HepG2 (cell line): ENCODE measurements around the gene CREB1. TPM values are rescaled to one million over a fixed set of nuclear protein-coding genes. Genes with fewer than 3 reads are reported as not detected.

Experiments used
- CENPBD1 ChIP-seq: sonication (generic); formaldehyde crosslinking; IDR thresholded peaks from 2 replicates; pipeline ENCODE4 v1.8.0; 2022; ENCODE audit warnings: missing genetic modification reagents, low read depth, mild to moderate bottlenecking, borderline replicate concordance
- CSRNP1 ChIP-seq: sonication (generic); formaldehyde crosslinking; IDR thresholded peaks from 2 replicates; pipeline ENCODE4 v1.8.1; 2023; ENCODE audit warnings: mild to moderate bottlenecking, missing genetic modification reagents
- DR1 ChIP-seq: sonication (generic); formaldehyde crosslinking; IDR thresholded peaks from 2 replicates; pipeline ENCODE4 v1.8.0; 2021; ENCODE audit warnings: mild to moderate bottlenecking, missing genetic modification reagents, inconsistent platforms
- ETV5 ChIP-seq: IDR thresholded peaks from 2 replicates; pipeline ENCODE4 v1.6.1; 2018; ENCODE audit warnings: missing biosample characterization, missing genetic modification reagents, inconsistent platforms, borderline replicate concordance
- FOXO4 ChIP-seq: sonication (generic); formaldehyde crosslinking; conservative IDR thresholded peaks from 2 replicates; pipeline ENCODE4 v1.8.1; 2023; ENCODE audit warnings: missing genetic modification reagents
- MEIS1 ChIP-seq: sonication (generic); formaldehyde crosslinking; IDR thresholded peaks from 2 replicates; pipeline ENCODE4 v1.9.0; 2021; ENCODE audit warnings: mild to moderate bottlenecking, missing genetic modification reagents, moderate library complexity, borderline replicate concordance
- MYPOP ChIP-seq: sonication (generic); formaldehyde crosslinking; IDR thresholded peaks from 2 replicates; pipeline ENCODE4 v1.8.1; 2023; ENCODE audit warnings: mild to moderate bottlenecking, moderate library complexity, missing genetic modification reagents
- NPAS2 ChIP-seq: sonication (generic); formaldehyde crosslinking; IDR thresholded peaks from 2 replicates; pipeline ENCODE4 v1.8.0; 2022; ENCODE audit warnings: mild to moderate bottlenecking, missing genetic modification reagents, borderline replicate concordance
- ONECUT2 ChIP-seq: sonication (generic); formaldehyde crosslinking; IDR thresholded peaks from 2 replicates; pipeline ENCODE4 v1.4.0; 2020; ENCODE audit warnings: missing genetic modification reagents
- PTBP1 ChIP-seq: fragments of 200-400 bp; formaldehyde crosslinking; IDR thresholded peaks from 2 replicates; pipeline ENCODE4 v1.6.1; 2018; ENCODE audit warnings: low read length, low read depth; ENCODE audit not compliant: poor library complexity, severe bottlenecking
- RAD21 ChIP-seq: fragments of 450-650 bp; formaldehyde crosslinking; IDR thresholded peaks from 2 replicates; pipeline ENCODE4 v1.5.0; 2020; ENCODE audit warnings: mild to moderate bottlenecking
- RFX3 ChIP-seq: IDR thresholded peaks from 2 replicates; pipeline ENCODE4 v1.6.1; 2016; ENCODE audit warnings: missing biosample characterization, missing genetic modification reagents
- RXRA ChIP-seq: sonication (generic); formaldehyde crosslinking; IDR thresholded peaks from 2 replicates; pipeline ENCODE4 v1.5.1; 2020; ENCODE audit warnings: missing genetic modification reagents
- SALL2 ChIP-seq: sonication (generic); formaldehyde crosslinking; IDR thresholded peaks from 2 replicates; pipeline ENCODE4 v1.8.1; 2023; ENCODE audit warnings: mild to moderate bottlenecking, missing genetic modification reagents, inconsistent platforms
- SNRNP70 ChIP-seq: fragments of 200-400 bp; formaldehyde crosslinking; IDR thresholded peaks from 2 replicates; pipeline ENCODE4 v1.6.1; 2017; ENCODE audit warnings: mild to moderate bottlenecking, low read depth, low read length, moderate library complexity
- ZBTB46 ChIP-seq: sonication (generic); formaldehyde crosslinking; IDR thresholded peaks from 2 replicates; pipeline ENCODE4 v1.4.0; 2020; ENCODE audit warnings: mild to moderate bottlenecking, missing genetic modification reagents, borderline replicate concordance
- ZC3H4 ChIP-seq: sonication (generic); formaldehyde crosslinking; IDR thresholded peaks from 2 replicates; pipeline ENCODE4 v1.4.0; 2020; ENCODE audit warnings: missing genetic modification reagents, borderline replicate concordance
- ZNF253 ChIP-seq: sonication (generic); formaldehyde crosslinking; IDR thresholded peaks from 2 replicates; pipeline ENCODE4 v1.8.0; 2022; ENCODE audit warnings: mild to moderate bottlenecking, missing genetic modification reagents, borderline replicate concordance
- ZNF260 ChIP-seq: sonication (generic); formaldehyde crosslinking; IDR thresholded peaks from 2 replicates; pipeline ENCODE4 v1.4.0; 2020; ENCODE audit warnings: missing genetic modification reagents, low read depth, mild to moderate bottlenecking, borderline replicate concordance
- ZNF296 ChIP-seq: sonication (generic); formaldehyde crosslinking; conservative IDR thresholded peaks from 2 replicates; pipeline ENCODE4 v1.5.0; 2020; ENCODE audit warnings: mild to moderate bottlenecking, missing genetic modification reagents
- ZNF331 ChIP-seq: sonication (generic); formaldehyde crosslinking; IDR thresholded peaks from 2 replicates; pipeline ENCODE4 v1.4.0; 2020; ENCODE audit warnings: missing genetic modification reagents
- ZNF777 ChIP-seq: sonication (generic); formaldehyde crosslinking; IDR thresholded peaks from 2 replicates; pipeline ENCODE4 v1.4.0; 2020; ENCODE audit warnings: missing genetic modification reagents
- polyA plus RNA-seq, 8 experiments: library from polyadenylated mRNA; depleted of rRNA in 3 of 8; stranded (reverse) in 7 of 8; unstranded in 1 of 8; fragments of >200 nt; fragmentation: Illumina TruSeq in 4 of 8; extraction: Trizol in 4 of 8; gene quantifications; 2 replicates each; pipeline versions ENCODE4 v1.2.1 to v1.2.3, GENCODE V29; 2011 to 2016; ENCODE audit warnings: low read depth in 4 of 8, missing spikeins in 1 of 8, mixed read lengths in 1 of 8; ENCODE audit not compliant: insufficient read depth in 1 of 8
- total RNA-seq, 5 experiments: library from RNA; depleted of rRNA; stranded (reverse); fragments of >200 nt; fragmentation: Illumina TruSeq; extraction: Trizol; gene quantifications; 2 replicates each; pipeline ENCODE4 v1.2.3, GENCODE V29; 2016; ENCODE audit warnings: low read depth in 1 of 5

CREB1 gene
- total and polyA plus RNA-seq, 2 of the 13 experiments (the other 11 are each of a cell fraction or from before 2014, with no cell fraction given): 51.8 to 51.9 TPM

GRCh38 chr2:207625014-207625907 lies 95.5 kb downstream of the CREB1 start, which contains the start of gene METTL21A (continued):
- TF ChIP-seq DR1 (CRISPR knock-in tag) (no peak; the same call in none of the 2 replicates), MYPOP (CRISPR knock-in tag) (peak; percentile 68), RAD21 (CRISPR knock-in tag) (peak; percentile 69), PTBP1 (no peak), SALL2 (CRISPR knock-in tag) (peak; percentile 95), CENPBD1 (CRISPR knock-in tag) (peak; percentile 91; the same call in 1 of the 2 replicates), ZBTB46 (no peak; the same call in 1 of the 2 replicates), RFX3 (CRISPR knock-in tag) (no peak), ZNF260 (0 out of 2 replicates have a peak, but pooled peaks have one; percentile 56), NPAS2 (CRISPR knock-in tag) (no peak), ETV5 (CRISPR knock-in tag) (peak; percentile 94), ZNF777 (CRISPR knock-in tag) (peak; percentile 61), FOXO4 (CRISPR knock-in tag) (peak; percentile 80; the same call in 1 of the 2 replicates), ZC3H4 (CRISPR knock-in tag) (no peak; the same call in 1 of the 2 replicates), CSRNP1 (CRISPR knock-in tag) (peak; percentile 69), SNRNP70 (no peak), MEIS1 (CRISPR knock-in tag) (no peak; the same call in 1 of the 2 replicates), ONECUT2 (CRISPR knock-in tag) (peak; percentile 42; the same call in 1 of the 2 replicates), ZNF296 (CRISPR knock-in tag) (no peak; the same call in 1 of the 2 replicates), ZNF253 (CRISPR knock-in tag) (peak; percentile 19; the same call in 1 of the 2 replicates), RXRA (peak; percentile 57), ZNF331 (CRISPR knock-in tag) (peak; percentile 96)
